Stimulated activated CD8-positive, alpha-beta memory T cell treated with anti-CD3 and anti-CD28 coated beads, Interleukin-15, amount 100 ng/mL, for 1 hour (primary cell): ENCODE results near the gene SYNJ2.

Source experiments
- DNase-seq: peaks from one replicate; pipeline ENCODE4 v3.0.0-alpha.2; 2020; ENCODE audit warnings: low read depth

The SYNJ2 gene

DNA sequence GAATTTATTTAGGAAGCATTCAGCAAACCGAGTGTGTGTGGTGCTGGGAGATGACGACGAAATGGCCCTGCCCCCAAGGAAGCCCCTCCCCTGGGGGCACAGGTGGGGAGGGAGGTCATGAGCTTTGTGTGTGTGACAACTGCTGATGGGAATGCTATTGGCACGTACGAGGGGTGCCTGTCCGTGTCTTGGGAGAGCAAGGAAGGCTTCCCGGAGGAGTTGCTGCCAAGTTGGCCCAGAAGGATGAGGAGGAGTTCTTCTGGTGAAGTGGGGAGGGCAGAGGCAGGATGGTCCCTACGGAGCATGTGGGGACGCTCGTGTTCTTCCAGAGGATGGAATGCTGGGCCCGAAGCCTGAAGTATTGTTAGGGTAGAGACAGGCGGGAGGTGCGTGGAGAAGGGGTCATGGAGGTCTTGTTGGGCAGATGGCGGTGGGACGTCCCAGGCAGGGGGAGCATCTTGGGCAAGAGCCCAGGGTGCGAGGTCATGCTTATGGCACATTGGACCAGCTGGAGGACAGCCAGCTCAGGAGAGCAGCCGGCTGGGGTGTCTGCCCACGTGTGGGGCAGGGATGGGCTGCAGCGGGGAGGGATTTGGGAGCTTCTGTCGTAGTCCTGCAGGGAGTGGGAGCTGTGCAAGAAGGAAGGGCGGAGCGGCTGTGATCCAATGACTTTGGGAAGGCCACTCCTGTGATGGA lies 46.1 kb downstream of the SYNJ2 start:
- no peak for DNase-seq

DNA sequence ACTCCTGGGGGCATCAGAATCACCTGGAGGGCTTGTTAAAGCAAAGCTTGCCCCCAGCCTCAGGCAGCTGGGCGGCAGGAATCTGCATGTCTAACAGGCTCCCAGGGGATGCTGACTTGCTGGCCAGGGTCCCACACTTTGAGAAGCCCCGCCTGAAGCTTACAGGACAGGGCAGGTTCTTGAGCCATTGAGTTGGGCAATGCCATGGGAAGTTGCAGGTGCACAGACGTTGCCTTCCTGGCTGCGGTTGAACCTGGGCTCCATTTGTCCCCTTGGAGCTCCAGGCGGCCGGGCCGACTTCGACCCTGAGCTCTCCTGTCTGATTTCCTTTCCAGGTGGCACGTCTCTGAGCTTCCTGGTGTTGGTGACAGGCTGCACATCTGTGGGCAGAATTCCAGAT lies 46.8 kb downstream of the SYNJ2 start:
- no peak for DNase-seq

- no peak for DNase-seq
These were observed 47.2 kb downstream of the SYNJ2 start for GRCh38 chr6:158028876-158029275.

DNA sequence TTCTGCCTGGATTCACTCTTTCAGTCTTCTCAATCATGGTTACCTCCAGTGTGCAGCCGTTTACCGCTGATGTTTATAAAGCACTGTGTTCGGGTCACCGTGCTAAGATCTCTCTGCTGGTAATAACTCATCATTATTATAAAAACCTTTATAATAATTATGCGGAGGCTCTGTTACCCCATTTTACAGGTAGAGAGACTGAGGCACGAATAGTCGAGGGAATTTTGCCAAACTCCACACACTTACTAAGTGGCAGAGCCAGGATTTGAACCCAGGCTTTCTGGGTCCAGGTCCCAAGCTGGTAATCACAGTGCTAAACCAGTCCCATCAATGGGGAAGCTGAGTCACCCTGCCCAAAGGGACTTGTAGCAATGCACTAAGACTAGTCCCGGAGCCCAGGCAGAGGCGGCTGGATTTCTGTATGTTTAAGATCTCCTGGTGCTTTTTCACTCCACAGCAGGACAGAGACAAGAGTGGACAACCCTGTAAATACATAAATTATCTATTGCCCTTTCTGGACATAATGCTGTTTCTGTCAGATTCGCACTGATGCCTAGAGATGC lies 48.1 kb downstream of the SYNJ2 start:
- DNase-seq = no peak

- no peak for DNase-seq
These were observed 49.0 kb downstream of the SYNJ2 start for GRCh38 chr6:158030380-158031300.

- DNase-seq = no peak
These were observed 50.0 kb downstream of the SYNJ2 start for GRCh38 chr6:158031381-158032353.

GRCh38 chr6:158032354-158032733 lies 50.7 kb downstream of the SYNJ2 start:
- DNase-seq = no peak

DNA sequence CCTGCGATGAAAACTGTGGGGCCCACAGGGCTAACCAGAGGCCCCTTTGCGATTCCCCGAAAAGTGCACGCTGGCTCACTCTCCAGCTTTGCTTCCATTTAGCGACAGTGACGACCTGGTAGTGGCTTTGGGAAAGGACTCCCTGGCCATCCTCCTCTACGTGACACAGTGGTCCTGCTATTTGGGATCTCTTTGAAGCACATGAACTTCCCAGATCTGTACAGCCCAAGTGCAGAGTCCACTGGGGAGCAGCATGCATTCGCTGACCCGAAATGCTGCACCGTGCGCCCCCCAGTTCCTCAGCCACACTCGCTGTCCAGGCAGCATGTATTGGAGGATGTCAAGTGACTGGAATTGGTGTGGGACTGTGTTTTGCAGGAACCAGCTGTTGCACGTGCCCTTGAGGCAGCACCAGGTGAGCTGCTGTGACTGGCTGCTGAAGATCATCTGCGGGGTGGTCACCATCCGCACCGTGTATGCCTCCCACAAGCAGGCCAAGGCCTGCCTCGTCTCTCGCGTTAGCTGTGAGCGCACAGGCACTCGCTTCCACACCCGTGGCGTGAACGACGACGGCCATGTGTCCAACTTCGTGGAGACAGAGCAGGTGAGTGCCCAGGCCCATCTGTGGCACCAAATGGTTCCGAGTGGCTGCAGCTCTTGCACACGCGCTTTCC lies 51.6 kb downstream of the SYNJ2 start:
- DNase-seq = no peak

DNA sequence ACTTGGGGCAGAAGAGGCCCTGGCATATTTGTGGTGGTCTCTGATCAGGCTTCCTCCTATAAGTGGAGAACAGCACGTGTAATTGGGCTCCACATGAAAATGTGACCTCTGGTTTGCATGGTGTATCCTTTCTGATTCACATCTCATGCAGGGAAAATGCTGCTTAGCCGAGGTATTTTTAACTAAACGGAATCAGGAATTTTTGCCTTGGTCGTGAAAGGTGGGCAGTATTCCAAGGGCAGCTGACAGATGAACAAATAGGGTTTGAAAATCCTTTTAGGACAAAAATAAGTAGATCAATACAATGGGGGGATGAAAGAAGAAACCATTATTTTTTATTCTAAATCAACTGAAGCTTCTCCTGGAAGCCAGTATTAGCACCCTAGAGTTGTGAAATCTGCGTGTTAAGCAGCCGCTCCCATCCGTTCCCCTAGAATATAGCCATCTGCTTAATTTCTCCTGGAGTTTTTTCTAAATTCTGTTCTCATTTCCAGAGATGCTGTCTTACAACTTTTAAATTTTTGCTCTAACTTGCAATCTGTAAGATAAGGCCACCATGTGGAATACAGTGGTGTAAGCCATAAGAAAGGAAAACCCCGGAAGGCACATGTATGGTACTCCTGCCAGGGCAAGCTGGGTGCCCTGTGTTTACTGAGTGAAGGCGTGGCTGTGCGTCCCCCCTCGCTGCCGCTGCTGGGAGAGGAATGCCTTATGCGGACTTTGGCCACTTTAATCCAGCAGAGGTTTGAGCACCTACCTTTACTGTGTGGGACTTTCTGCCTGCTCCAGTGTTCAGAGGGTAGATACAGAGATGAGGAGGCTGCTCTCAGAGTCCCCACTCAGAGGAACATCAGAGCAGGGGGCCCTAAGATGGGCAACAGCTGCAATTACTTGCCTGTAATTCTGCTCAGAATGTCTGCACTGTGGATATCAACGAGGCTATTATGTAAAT lies 52.4 kb downstream of the SYNJ2 start:
- no peak for DNase-seq

- DNase-seq = no peak
These were observed 54.6 kb downstream of the SYNJ2 start for GRCh38 chr6:158036261-158036660.

GRCh38 chr6:158037021-158037420 lies 55.4 kb downstream of the SYNJ2 start:
- DNase-seq = no peak

DNA sequence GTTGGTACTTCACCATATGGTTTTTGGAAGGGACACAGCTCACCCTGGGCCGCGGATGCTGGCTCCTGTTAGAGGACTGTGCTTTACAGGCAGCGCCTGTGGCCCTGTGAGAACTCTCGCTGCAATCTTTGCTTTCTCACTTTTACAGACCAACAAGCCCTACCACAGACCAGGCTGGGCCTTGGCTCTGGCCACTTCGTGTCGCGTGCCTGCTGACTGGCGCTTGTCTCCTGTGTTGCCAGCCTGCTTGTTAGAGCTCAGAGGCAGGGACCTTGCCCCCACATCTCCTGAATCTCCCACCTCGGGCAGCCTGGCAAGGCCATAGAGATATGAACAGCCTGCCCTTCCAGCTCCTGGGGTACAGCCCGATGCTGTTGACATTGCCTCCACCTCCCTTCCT lies 56.1 kb downstream of the SYNJ2 start:
- no peak for DNase-seq

- no peak for DNase-seq
These were observed 56.9 kb downstream of the SYNJ2 start for GRCh38 chr6:158038291-158039177.

- no peak for DNase-seq
These were observed 57.5 kb downstream of the SYNJ2 start for GRCh38 chr6:158039178-158039557.

GRCh38 chr6:158039571-158040050 lies 57.9 kb downstream of the SYNJ2 start:
- DNase-seq = no peak

DNA sequence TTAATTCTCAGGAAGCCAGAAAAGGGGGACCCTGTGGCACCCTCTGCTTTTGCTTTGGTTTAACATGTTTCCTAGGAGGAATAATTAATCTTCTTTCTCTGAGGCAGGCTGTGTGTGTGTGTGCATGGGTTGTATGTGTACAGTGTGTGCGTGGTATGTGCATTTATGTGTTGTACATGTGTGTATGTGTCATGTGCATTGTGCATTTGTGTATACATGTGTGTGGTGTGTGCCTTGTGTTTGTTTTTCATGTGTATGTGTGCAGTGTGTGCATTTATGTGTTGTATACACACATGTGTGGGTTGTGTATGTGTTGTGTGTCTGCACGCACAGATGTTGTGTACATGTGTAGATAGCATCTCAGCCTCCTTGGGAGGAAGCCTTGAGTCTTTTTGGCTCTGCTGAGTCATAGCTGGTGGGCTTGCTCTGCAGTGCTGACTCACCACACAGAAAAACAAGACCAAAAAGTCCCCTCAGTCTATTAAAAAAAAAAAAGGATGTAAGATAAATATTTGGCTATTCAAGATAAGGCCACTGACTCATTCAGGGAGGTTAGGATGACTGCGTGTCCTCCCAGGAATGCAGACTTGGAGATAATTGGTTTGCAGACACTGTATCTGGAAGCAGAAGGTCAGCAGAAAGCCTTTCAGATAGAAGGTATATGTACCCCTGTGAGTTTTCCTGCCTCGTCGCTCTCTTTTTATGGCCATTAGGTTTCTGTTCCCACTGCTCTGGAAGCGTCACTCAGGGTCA lies 58.6 kb downstream of the SYNJ2 start:
- DNase-seq = no peak

- no peak for DNase-seq
These were observed 59.2 kb downstream of the SYNJ2 start for GRCh38 chr6:158040804-158041347.

- DNase-seq = no peak
These were observed 59.7 kb downstream of the SYNJ2 start for GRCh38 chr6:158041370-158041769.
